ENCODE measurements around the gene ZBTB11.

ZBTB11 gene

GRCh38 chr3:101676765-101677435 is at the start of gene ZBTB11:
Gene ZBTB11 (minus strand): TSS chr3:101677132. CDS start chr3:101676914, 218 bp downstream.
- TF ChIP-seq GATA2 (IDR thresholded peaks at IDR 0.05; ENCODE audit: low read depth, low read length) (no peak), GATA3 (IDR thresholded peaks at IDR 0.05; ENCODE audit: low read depth, low read length) (no peak)

- no peak for TF ChIP-seq GATA3 (IDR thresholded peaks at IDR 0.05; ENCODE audit: low read depth, low read length)
- no peak for TF ChIP-seq GATA2 (IDR thresholded peaks at IDR 0.05; ENCODE audit: low read depth, low read length)
These were observed 49.0 kb upstream of the ZBTB11 start for GRCh38 chr3:101725890-101726275.

GRCh38 chr3:101725194-101725889 is 48.4 kb upstream of the ZBTB11 start:
- TF ChIP-seq GATA3 (IDR thresholded peaks at IDR 0.05; ENCODE audit: low read depth, low read length): no peak
- TF ChIP-seq GATA2 (IDR thresholded peaks at IDR 0.05; ENCODE audit: low read depth, low read length): peak; percentile 79

- TF ChIP-seq GATA3 (IDR thresholded peaks at IDR 0.05; ENCODE audit: low read depth, low read length) (no peak), GATA2 (IDR thresholded peaks at IDR 0.05; ENCODE audit: low read depth, low read length) (no peak)
These were observed 47.6 kb upstream of the ZBTB11 start, which contains the start of gene CEP97 for GRCh38 chr3:101724329-101725193. Gene CEP97 (plus strand): TSS chr3:101724614. CDS start chr3:101724677, 63 bp downstream.

- TF ChIP-seq GATA2 (IDR thresholded peaks at IDR 0.05; ENCODE audit: low read depth, low read length): no peak
- TF ChIP-seq GATA3 (IDR thresholded peaks at IDR 0.05; ENCODE audit: low read depth, low read length): no peak
These were observed 45.7 kb upstream of the ZBTB11 start for GRCh38 chr3:101722394-101723173.

- TF ChIP-seq GATA2 (IDR thresholded peaks at IDR 0.05; ENCODE audit: low read depth, low read length) (no peak), GATA3 (IDR thresholded peaks at IDR 0.05; ENCODE audit: low read depth, low read length) (no peak)
These were observed 44.2 kb upstream of the ZBTB11 start for GRCh38 chr3:101720851-101721840.

- no peak for TF ChIP-seq GATA2 (IDR thresholded peaks at IDR 0.05; ENCODE audit: low read depth, low read length)
- TF ChIP-seq GATA3 (IDR thresholded peaks at IDR 0.05; ENCODE audit: low read depth, low read length): no peak
These were observed 42.8 kb upstream of the ZBTB11 start for GRCh38 chr3:101719604-101720185.

GRCh38 chr3:101718455-101718854 is 41.5 kb upstream of the ZBTB11 start:
- TF ChIP-seq GATA2 (IDR thresholded peaks at IDR 0.05; ENCODE audit: low read depth, low read length): no peak
- TF ChIP-seq GATA3 (IDR thresholded peaks at IDR 0.05; ENCODE audit: low read depth, low read length): no peak

- TF ChIP-seq GATA2 (IDR thresholded peaks at IDR 0.05; ENCODE audit: low read depth, low read length): no peak
- TF ChIP-seq GATA3 (IDR thresholded peaks at IDR 0.05; ENCODE audit: low read depth, low read length): no peak
These were observed 32.2 kb upstream of the ZBTB11 start for GRCh38 chr3:101709126-101709525.

GRCh38 chr3:101703169-101703568 is 26.2 kb upstream of the ZBTB11 start:
- no peak for TF ChIP-seq GATA3 (IDR thresholded peaks at IDR 0.05; ENCODE audit: low read depth, low read length)
- no peak for TF ChIP-seq GATA2 (IDR thresholded peaks at IDR 0.05; ENCODE audit: low read depth, low read length)

GRCh38 chr3:101702726-101703125 is 25.8 kb upstream of the ZBTB11 start:
- no peak for TF ChIP-seq GATA3 (IDR thresholded peaks at IDR 0.05; ENCODE audit: low read depth, low read length)
- TF ChIP-seq GATA2 (IDR thresholded peaks at IDR 0.05; ENCODE audit: low read depth, low read length): no peak
